Suprapubic skin (tissue), 4 donors: ENCODE measurements around the gene PMEPA1. TPM values are rescaled to one million over a fixed set of nuclear protein-coding genes. Genes with fewer than 3 reads are reported as not detected.
"Not testable (repeated sequence)": the region's sequence is repeated elsewhere in the genome, so short reads cannot be mapped to it uniquely, and the experiment has no call there.

Experiments used
- DNase-seq, 2 donors: peaks; one replicate each; pipeline ENCODE4 v3.0.0-alpha.2; 2019; ENCODE audit warnings: low spot score in 2 of 2
- H3K27ac ChIP-seq: fragments of 200-600 bp; sonication (generic); one replicate; pipeline ENCODE4 v1.5.1; 2019
- H3K27me3 ChIP-seq: fragments of 200-600 bp; sonication (generic); one replicate; pipeline ENCODE4 v1.5.1; 2019
- H3K36me3 ChIP-seq: fragments of 200-600 bp; sonication (generic); one replicate; pipeline ENCODE4 v1.5.1; 2019
- H3K4me1 ChIP-seq: fragments of 200-600 bp; sonication (generic); one replicate; pipeline ENCODE4 v1.5.1; 2019
- H3K4me3 ChIP-seq: fragments of 200-600 bp; sonication (generic); one replicate; pipeline ENCODE4 v1.5.1; 2019; ENCODE audit warnings: mild to moderate bottlenecking
- H3K9me3 ChIP-seq: fragments of 200-600 bp; sonication (generic); one replicate; pipeline ENCODE4 v1.5.1; 2019
- EP300 ChIP-seq: sonication (generic); formaldehyde crosslinking; IDR thresholded peaks from one replicate; pipeline ENCODE4 v1.6.1; 2017; ENCODE audit warnings: antibody characterized with exemption
- POLR2A ChIP-seq, 2 donors: fragments of 450-650 bp; IDR thresholded peaks; one replicate each; pipeline ENCODE4 v1.6.1; 2017; ENCODE audit warnings: antibody characterized with exemption in 2 of 2, mild to moderate bottlenecking in 2 of 2, moderate library complexity in 2 of 2
- POLR2AphosphoS5 ChIP-seq, 3 donors: sonication (generic); formaldehyde crosslinking; IDR thresholded peaks; one replicate each; pipeline ENCODE4 v1.6.1; 2017; ENCODE audit warnings: antibody characterized with exemption in 3 of 3
- WGBS: methylation state at CpG from one replicate; pipeline ENCODE4 v1.1.5; 2018; 5-methylcytosine and 5-hydroxymethylcytosine counted together
- total RNA-seq, 4 donors: library from RNA; depleted of rRNA; stranded (reverse); fragments of >200 nt; gene quantifications; one replicate each; pipeline ENCODE4 v1.1.0, GENCODE V29; 2016
- TF ChIP-seq, protein P1 (sequence below), 2 donors: fragments of 200-600 bp in 1 of 2; fragments of 450-650 bp in 1 of 2; sonication (generic) in 1 of 2; IDR thresholded peaks; one replicate each; pipeline ENCODE4 v1.5.1; 2016 to 2019; ENCODE audit warnings: antibody characterized with exemption in 2 of 2, mild to moderate bottlenecking in 1 of 2, moderate library complexity in 1 of 2

PMEPA1 gene
- total RNA-seq, 4 donors from 2014 or later, result 9.5 to 20.4 (median 16.2) TPM

DNA sequence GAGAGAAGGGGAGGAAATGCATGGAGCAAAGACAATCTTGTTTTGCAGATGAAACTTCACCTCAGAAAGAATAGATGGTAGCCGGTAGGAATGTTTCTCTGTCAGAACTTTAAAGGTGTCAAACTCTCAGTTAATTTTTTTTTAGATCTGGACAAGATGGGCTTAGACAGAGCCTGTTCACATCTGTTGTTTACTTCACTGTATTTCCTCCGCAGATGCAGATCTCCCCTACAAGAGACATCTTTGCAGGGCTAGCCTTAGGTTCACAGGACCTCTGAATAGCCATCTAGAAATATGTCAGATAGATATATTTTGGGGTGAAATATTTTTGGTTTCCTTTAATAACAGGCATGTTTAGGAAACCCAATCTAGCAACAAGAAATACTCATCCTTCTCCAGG lies 77.5 kb downstream of the PMEPA1 start:
- Histone ChIP-seq H3K4me3 (no peak overlapping the region), H3K36me3 (no peaks in the 10 kb centered on the region), H3K27ac (no peak overlapping the region), H3K9me3 (no peaks in the 10 kb centered on the region), H3K27me3 (peaks cover 8% of the 10 kb centered on the region), H3K4me1 (peaks cover 18% of the 10 kb centered on the region)
- DNase-seq, result no peak
- 89% methylated on average over 2 of the region's 2 CpGs for WGBS
- TF ChIP-seq, protein P1, sequence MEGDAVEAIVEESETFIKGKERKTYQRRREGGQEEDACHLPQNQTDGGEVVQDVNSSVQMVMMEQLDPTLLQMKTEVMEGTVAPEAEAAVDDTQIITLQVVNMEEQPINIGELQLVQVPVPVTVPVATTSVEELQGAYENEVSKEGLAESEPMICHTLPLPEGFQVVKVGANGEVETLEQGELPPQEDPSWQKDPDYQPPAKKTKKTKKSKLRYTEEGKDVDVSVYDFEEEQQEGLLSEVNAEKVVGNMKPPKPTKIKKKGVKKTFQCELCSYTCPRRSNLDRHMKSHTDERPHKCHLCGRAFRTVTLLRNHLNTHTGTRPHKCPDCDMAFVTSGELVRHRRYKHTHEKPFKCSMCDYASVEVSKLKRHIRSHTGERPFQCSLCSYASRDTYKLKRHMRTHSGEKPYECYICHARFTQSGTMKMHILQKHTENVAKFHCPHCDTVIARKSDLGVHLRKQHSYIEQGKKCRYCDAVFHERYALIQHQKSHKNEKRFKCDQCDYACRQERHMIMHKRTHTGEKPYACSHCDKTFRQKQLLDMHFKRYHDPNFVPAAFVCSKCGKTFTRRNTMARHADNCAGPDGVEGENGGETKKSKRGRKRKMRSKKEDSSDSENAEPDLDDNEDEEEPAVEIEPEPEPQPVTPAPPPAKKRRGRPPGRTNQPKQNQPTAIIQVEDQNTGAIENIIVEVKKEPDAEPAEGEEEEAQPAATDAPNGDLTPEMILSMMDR (IDR thresholded peaks at IDR 0.05), result no peak
- TF ChIP-seq POLR2AphosphoS5 (IDR thresholded peaks at IDR 0.05) (no peak), EP300 (no peak), POLR2A (IDR thresholded peaks at IDR 0.05) (no peak)

DNA sequence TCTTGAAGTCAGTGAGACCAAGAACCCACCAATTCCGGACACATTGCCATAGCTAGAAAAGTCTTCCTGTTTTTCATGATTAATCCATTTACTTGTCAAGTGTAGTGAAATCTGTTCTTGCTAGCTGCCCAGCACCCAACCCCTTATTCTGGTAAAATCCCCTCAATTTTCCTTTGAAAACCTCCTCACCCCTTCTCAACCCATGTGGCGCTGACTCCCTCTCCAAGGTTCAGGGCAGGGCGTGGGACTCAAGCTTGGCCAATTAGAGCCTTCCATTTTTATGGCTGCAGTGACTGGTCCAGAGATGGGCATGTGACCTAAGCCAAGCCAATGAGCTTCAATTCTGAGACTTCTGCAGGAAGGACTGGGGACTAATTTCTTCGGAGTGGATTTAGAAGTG lies 79.8 kb downstream of the PMEPA1 start:
- H3K27ac ChIP-seq, result no peak overlapping the region
- peaks cover 22% of the 10 kb centered on the region for H3K4me1 ChIP-seq
- TF ChIP-seq POLR2AphosphoS5 (IDR thresholded peaks at IDR 0.05) (no peak), POLR2A (IDR thresholded peaks at IDR 0.05) (no peak), EP300 (no peak)
- TF ChIP-seq, protein P1 (IDR thresholded peaks at IDR 0.05), result no peak
- no peaks in the 10 kb centered on the region for H3K36me3 ChIP-seq
- H3K9me3 ChIP-seq, result no peaks in the 10 kb centered on the region
- H3K4me3 ChIP-seq, result peak overlapping the region; percentile 11
- no peak for DNase-seq
- 70% methylated on average over 4 of the region's 4 CpGs for WGBS
- H3K27me3 ChIP-seq, result peaks cover 8% of the 10 kb centered on the region

DNA sequence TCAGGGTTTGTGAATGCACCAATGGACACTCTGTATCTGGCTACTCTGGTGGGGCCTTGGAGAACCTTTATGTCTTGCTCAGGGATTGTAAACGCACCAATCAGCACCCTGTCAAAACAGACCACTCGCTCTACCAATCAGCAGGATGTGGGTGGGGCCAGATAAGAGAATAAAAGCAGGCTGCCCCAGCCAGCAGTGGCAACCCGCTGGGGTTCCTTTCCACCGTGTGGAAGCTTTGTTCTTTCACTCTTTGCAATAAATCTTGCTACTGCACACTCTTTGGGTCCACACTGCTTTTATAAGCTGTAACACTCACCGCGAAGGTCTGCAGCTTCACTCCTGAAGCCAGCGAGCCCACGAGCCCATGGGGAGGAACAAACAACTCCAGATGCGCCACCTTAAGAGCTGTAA lies 80.3 kb downstream of the PMEPA1 start:
- not testable (repeated sequence) for DNase-seq, H3K36me3 ChIP-seq, H3K27ac ChIP-seq, H3K9me3 ChIP-seq, H3K27me3 ChIP-seq
- Histone ChIP-seq H3K4me3 (peak overlapping the region; percentile 11), H3K4me1 (peaks cover 22% of the 10 kb centered on the region)
- WGBS, result 67% methylated on average over 8 of the region's 9 CpGs

DNA sequence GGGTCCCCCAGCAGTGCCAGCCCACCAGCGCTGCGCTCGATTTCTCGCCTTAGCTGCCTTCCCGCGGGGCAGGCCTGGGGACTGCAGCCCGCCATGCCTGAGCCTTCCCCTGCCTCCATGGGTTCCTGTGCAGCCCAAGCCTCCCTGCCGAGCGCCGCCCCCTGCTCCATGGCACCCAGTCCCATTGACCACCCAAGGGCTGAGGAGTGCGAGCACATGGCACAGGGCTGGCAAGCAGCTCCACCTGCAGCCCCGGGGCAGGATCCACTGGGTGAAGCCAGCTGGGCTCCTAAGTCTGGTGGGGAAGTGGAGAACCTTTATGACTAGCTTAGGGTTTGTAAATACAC lies 80.9 kb downstream of the PMEPA1 start:
- Histone ChIP-seq H3K4me1 (peaks cover 22% of the 10 kb centered on the region), H3K27ac (peak overlapping the region; percentile 67), H3K4me3 (peak overlapping the region; percentile 7)
- not testable (repeated sequence) for H3K9me3 ChIP-seq, H3K27me3 ChIP-seq, DNase-seq, H3K36me3 ChIP-seq
- WGBS, result 95% methylated on average over 11 of the region's 12 CpGs

DNA sequence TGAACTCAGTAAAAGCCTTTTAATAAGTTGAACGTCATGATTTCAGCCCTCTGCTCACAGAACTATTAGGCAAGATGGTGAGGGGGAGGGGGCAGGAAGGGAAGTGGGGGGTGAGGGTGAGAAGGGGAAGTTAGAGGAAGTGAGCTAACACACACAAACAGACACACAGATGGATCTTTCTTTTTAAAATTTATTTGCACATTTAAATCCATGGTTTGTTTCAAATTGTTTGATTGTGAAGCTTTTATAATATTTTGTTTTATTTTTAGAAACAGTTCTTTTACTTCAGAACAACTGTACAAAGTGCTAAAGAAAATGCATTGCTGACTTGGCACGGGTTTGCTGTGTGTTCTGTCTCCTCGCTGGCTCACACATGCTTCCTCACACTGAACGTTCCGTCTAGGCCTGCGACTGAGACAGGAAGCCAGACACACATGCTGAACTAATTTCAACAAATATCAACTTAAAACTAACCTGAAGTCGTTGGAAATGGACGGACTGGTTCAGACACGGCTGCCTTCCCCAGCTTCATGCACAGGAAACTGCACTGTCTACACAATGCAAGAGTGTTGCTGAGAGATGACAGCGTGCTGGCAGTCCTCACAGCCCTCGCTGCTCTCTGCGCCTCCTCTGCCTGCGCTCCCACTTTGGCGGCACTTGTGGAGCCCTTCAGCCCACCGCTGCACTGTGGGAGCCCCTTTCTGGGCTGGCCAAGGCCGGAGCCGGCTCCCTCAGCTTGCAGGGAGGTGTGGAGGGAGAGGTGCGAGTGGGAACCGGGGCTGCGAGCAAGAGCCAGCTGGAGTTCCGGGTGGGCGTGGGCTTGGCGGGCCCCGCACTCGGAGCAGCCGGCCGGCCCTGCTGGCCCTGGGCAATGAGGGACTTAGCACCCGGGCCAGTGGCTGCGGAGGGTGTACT lies 81.5 kb downstream of the PMEPA1 start:
- WGBS, result 32% methylated on average over 16 of the region's 29 CpGs
- DNase-seq, result peak in 1 of 2 donors; percentile 77
- Histone ChIP-seq H3K9me3 (no peaks in the 10 kb centered on the region), H3K36me3 (no peaks in the 10 kb centered on the region), H3K27ac (peak overlapping the region; percentile 67), H3K4me1 (peaks cover 22% of the 10 kb centered on the region), H3K27me3 (peaks cover 3% of the 10 kb centered on the region), H3K4me3 (peak overlapping the region; percentile 7)
- TF ChIP-seq POLR2A (IDR thresholded peaks at IDR 0.05), result no peak
- TF ChIP-seq, protein P1 (IDR thresholded peaks at IDR 0.05), result no peak
- TF ChIP-seq POLR2AphosphoS5 (IDR thresholded peaks at IDR 0.05), result no peak
- no peak for TF ChIP-seq EP300

DNA sequence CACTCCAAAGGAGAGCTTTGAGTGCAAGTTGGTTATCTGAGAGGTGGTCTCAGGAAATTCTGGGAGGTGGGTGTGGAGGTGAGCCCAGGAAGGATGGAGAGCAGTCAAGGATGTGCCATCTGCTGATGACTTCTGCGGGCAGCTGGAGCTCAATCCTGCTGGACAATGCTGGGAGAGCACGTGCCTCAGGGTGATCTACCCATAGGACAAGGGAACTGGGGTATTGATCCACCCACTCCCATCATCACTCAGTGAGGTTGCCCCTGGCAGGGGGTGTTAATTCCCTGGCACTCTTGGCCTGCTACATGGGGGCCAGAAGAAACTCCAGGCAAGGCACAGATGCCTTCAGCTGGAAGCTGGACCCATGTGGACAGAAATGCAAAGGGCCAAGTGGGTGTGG lies 82.5 kb downstream of the PMEPA1 start:
- DNase-seq, result no peak
- Histone ChIP-seq H3K4me3 (no peak overlapping the region), H3K36me3 (no peaks in the 10 kb centered on the region), H3K9me3 (no peaks in the 10 kb centered on the region), H3K4me1 (peaks cover 23% of the 10 kb centered on the region), H3K27me3 (peaks cover 3% of the 10 kb centered on the region), H3K27ac (peak overlapping the region; percentile 55)
- TF ChIP-seq POLR2A (IDR thresholded peaks at IDR 0.05) (no peak), EP300 (no peak), POLR2AphosphoS5 (IDR thresholded peaks at IDR 0.05) (no peak)
- TF ChIP-seq, protein P1 (IDR thresholded peaks at IDR 0.05), result no peak
- 90% methylated on average over 2 of the region's 2 CpGs for WGBS
